Cardiac muscle cell (in vitro differentiated cells and primary cell): ENCODE measurements around the gene MAP4. TPM values are rescaled to one million over a fixed set of nuclear protein-coding genes. Genes with fewer than 3 reads are reported as not detected.

Experiments used
- DNase-seq, 2 donors: peaks; one replicate each; pipeline versions ENCODE4 v3.0.0 to v3.0.0-alpha.2; 2010 to 2017; ENCODE audit warnings: low read depth in 1 of 2, low spot score in 1 of 2
- H3K27ac ChIP-seq: fragments of 200-600 bp; sonication (generic); 2 replicates; pipeline ENCODE4 v1.5.1; 2016
- H3K27me3 ChIP-seq: fragments of 200-600 bp; sonication (generic); 2 replicates; pipeline ENCODE4 v1.6.0; 2016; ENCODE audit warnings: control low read depth
- H3K36me3 ChIP-seq: fragments of 200-600 bp; sonication (generic); 2 replicates; pipeline ENCODE4 v1.5.1; 2016; ENCODE audit warnings: control low read depth
- H3K4me1 ChIP-seq: fragments of 200-600 bp; sonication (generic); 2 replicates; pipeline ENCODE4 v1.8.1; 2017; ENCODE audit warnings: low read depth, mild to moderate bottlenecking, mixed run types
- H3K4me3 ChIP-seq: fragments of 200-600 bp; sonication (generic); 2 replicates; pipeline ENCODE4 v1.5.1; 2016; ENCODE audit warnings: mild to moderate bottlenecking
- H3K9me3 ChIP-seq: fragments of 200-600 bp; sonication (generic); 2 replicates; pipeline ENCODE4 v1.5.1; 2017; ENCODE audit warnings: low read depth, mild to moderate bottlenecking, control low read depth
- polyA plus RNA-seq: library from polyadenylated mRNA; unstranded; fragments of >200 nt; fragmentation: Nextera tagmentation; extraction: Ambion mirVana; gene quantifications from 2 replicates; pipeline ENCODE4 v1.2.1, GENCODE V29; 2016
- total RNA-seq: library from RNA; depleted of rRNA; stranded (reverse); fragments of >200 nt; gene quantifications from 2 replicates; pipeline ENCODE4 v1.2.3, GENCODE V29; 2016
- TF ChIP-seq, protein P1 (sequence below): IDR thresholded peaks from 2 replicates; pipeline ENCODE4 v1.5.1; 2012; ENCODE audit warnings: low read depth, mild to moderate bottlenecking, low read length

Gene MAP4
- total and polyA plus RNA-seq, 2 experiments from 2014 or later = 136 to 138 TPM

DNA sequence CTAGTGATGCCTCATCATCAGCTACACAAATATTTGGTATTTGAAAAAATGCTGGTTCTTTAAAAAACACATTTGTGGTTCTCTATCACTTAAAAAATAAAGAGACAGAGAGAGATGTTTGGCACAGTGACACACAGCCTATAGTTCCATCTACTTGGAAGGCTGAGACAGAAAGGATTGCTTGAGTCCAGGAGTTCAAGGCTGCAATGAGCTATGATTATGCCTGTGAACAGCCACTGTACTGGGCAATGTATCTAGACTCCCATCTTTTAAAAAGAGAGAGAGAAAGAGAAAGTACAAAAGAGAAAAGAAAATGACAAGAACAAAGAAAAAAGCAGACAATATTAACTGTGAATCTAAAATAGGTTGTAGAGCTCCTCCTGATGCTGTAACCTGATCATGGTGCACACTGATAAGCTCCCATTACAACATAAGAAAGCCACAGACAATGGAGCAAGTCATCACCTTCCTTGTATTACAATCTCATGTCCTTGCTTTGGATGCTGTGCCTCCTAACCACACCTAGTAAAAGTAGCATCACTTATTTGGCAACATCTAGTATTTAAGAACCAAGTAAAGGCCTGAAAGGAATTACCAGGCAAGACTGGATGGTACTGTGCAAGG, 31.7 kb upstream of the MAP4 start:
- TF ChIP-seq, protein P1, sequence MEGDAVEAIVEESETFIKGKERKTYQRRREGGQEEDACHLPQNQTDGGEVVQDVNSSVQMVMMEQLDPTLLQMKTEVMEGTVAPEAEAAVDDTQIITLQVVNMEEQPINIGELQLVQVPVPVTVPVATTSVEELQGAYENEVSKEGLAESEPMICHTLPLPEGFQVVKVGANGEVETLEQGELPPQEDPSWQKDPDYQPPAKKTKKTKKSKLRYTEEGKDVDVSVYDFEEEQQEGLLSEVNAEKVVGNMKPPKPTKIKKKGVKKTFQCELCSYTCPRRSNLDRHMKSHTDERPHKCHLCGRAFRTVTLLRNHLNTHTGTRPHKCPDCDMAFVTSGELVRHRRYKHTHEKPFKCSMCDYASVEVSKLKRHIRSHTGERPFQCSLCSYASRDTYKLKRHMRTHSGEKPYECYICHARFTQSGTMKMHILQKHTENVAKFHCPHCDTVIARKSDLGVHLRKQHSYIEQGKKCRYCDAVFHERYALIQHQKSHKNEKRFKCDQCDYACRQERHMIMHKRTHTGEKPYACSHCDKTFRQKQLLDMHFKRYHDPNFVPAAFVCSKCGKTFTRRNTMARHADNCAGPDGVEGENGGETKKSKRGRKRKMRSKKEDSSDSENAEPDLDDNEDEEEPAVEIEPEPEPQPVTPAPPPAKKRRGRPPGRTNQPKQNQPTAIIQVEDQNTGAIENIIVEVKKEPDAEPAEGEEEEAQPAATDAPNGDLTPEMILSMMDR = no peak
- Histone ChIP-seq H3K4me3 (no peak overlapping the region), H3K4me1 (peaks cover 6% of the 10 kb centered on the region), H3K27me3 (no peaks in the 10 kb centered on the region), H3K9me3 (no peaks in the 10 kb centered on the region), H3K27ac (peak overlapping the region; percentile 32), H3K36me3 (no peaks in the 10 kb centered on the region)
- peak in 1 of 2 donors; percentile 46 for DNase-seq

DNA sequence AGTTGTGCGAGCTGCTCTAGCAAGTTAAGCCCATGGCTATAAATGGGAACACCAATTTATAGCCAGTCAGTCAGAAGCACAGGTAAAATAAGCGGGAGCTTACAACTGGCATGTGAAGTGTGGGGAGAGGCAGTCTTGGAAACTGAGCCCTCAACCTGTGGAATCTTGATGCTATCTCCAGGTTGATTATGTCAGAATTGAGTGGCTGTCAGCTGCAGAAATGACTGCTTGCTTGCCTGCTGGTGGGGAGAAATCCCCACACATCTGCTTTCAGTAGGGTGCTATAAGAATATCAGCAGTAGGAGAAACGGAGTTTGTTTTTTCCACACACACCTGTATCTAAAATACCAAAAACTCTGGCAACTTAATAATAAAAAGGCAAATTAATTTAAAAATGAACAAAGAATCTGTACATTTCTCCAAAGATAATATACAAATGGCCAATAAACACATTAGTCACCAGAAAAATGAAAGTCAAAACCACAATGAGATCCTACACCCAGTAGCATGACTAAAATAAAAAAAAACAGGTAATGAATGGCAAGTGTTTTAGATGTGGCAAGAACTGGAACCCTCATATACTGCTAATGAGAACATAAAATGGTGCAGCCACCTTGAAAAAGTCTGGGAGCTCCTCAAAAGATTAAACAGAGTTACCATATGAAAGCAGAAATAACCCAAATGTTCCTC, 26.0 kb upstream of the MAP4 start:
- no peak for DNase-seq
- Histone ChIP-seq H3K36me3 (no peaks in the 10 kb centered on the region), H3K27ac (peak overlapping the region; percentile 79), H3K4me3 (no peak overlapping the region), H3K27me3 (no peaks in the 10 kb centered on the region), H3K4me1 (peaks cover 28% of the 10 kb centered on the region), H3K9me3 (no peaks in the 10 kb centered on the region)
- TF ChIP-seq, protein P1 = no peak

DNA sequence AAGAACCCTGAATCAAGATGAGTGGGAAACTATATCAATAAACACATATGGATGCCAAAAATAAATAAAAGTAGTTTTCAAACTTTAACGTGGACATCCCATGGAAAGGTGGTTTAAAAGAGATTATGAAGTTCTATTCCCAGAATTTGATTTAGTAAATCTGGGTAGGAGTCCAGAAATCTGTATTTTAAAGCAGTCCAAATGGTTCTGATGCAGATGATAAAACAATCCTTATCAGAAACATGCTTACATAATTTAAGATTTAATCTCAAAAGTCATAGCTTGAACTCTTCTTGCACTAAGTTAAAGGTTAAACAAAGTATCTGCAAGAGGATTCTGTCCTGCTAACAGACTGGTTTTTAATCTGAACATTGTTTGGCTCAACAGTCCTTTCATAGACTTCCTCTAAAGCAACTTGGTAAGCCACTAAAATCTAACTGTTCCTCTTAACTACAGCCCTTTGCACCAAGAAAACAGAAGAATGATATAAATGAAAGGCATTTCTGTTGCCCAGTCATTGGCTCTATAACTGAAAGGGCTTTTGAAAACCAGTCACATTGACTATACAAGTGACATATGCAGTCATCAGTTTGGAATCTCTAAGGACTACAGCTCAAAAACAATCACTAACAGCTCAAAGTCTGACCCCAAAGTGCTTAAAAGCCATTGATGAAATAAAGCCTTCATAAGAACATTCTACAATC, 23.4 kb upstream of the MAP4 start:
- Histone ChIP-seq H3K27me3 (no peaks in the 10 kb centered on the region), H3K36me3 (no peaks in the 10 kb centered on the region), H3K4me1 (peaks cover 29% of the 10 kb centered on the region), H3K27ac (peak overlapping the region; percentile 88), H3K9me3 (no peaks in the 10 kb centered on the region), H3K4me3 (no peak overlapping the region)
- TF ChIP-seq, protein P1 = no peak
- DNase-seq = peak; percentile 49 to 54

DNA sequence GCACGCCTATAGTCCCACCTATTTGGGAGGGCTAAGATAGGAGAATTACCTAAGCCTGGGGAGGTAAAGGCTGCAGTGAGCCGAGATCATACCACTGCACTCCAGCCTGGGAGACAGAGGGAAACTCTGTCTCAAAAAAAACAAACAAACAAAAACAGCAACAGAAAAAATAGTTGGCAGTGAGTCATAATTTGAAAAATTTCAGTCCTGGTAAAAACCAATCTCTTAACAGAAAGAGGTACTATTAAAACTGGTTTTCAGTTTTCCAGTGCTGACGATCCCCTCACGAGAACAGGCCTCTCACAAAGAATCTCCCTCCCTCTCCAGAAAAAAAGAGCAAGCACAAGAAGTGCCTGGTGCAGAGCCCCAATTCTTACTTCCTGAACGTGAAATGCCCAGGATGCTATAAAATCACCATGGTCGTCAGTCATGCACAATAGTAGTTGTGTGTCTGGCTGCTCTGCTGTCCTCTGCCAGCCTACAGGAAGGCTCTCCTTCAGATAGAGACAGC, 22.8 kb upstream of the MAP4 start:
- Histone ChIP-seq H3K4me3 (no peak overlapping the region), H3K4me1 (peaks cover 35% of the 10 kb centered on the region), H3K9me3 (no peaks in the 10 kb centered on the region), H3K27me3 (no peaks in the 10 kb centered on the region), H3K36me3 (no peaks in the 10 kb centered on the region), H3K27ac (peak overlapping the region; percentile 88)
- TF ChIP-seq, protein P1 = no peak
- no peak for DNase-seq

DNA sequence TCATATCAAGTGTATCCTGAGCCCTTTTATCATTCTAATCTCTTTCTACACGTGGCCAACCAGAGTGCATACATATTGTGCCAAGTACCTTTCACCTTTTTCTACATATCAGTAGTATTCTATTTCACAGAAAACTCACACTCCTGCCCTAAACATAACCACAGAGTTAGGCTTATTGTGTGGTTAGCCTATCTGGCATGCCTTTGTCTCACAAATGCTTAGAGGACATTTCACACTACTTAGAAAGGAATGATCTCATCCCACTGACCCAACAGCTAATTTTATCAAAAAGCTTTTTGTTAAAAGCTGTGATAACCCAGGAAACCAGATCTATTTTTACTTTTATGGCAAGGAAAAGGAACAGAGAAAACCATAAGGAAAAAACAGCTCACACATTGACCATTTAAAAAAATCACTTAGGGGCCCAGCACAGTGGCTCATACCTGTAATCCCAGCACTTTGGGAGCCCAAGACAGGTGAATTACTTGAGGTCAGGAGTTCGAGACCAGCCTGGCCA, 17.8 kb upstream of the MAP4 start:
- H3K4me1 ChIP-seq = peaks cover 25% of the 10 kb centered on the region
- no peaks in the 10 kb centered on the region for H3K27me3 ChIP-seq
- H3K9me3 ChIP-seq = no peaks in the 10 kb centered on the region
- no peaks in the 10 kb centered on the region for H3K36me3 ChIP-seq
- peak; percentile 12 to 86 for DNase-seq
- TF ChIP-seq, protein P1 = no peak
- H3K4me3 ChIP-seq = no peak overlapping the region
- H3K27ac ChIP-seq = peak overlapping the region; percentile 85
